Activated naive CD4-positive, alpha-beta T cell treated with anti-CD3 and anti-CD28 coated beads, Interleukin-2, amount 50 U/mL, for 72 hours (primary cell): ENCODE results near the gene NDUFS3. TPM values are rescaled to one million over a fixed set of nuclear protein-coding genes. Genes with fewer than 3 reads are reported as not detected.
A peak's percentile ranks its signal among the peaks of the same experiment; 100 is the strongest.
"Not testable (repeated sequence)": the region's sequence is repeated elsewhere in the genome, so short reads cannot be mapped to it uniquely, and the experiment has no call there.

Experiments used
- ATAC-seq, 2 donors: fragments of 150-1000 bp; cut with Tn5 transposase; 2 replicates each; pipeline ENCODE4 v1.10.0; 2021; ENCODE audit warnings: mild to moderate bottlenecking in 2 of 2, moderate library complexity in 2 of 2
- DNase-seq, 2 donors: peaks; one replicate each; pipeline ENCODE4 v3.0.0; 2021 to 2022; ENCODE audit warnings: low spot score in 2 of 2
- H3K27ac Mint-ChIP-seq, 2 donors: one replicate each; pipeline ENCODE4 v1.8.0; 2022; ENCODE audit warnings: mild to moderate bottlenecking in 2 of 2, mixed read lengths in 2 of 2
- H3K36me3 Mint-ChIP-seq, 2 donors: one replicate each; pipeline ENCODE4 v1.8.0; 2022; ENCODE audit warnings: mixed read lengths in 2 of 2
- H3K9me3 Mint-ChIP-seq, 2 donors: one replicate each; pipeline ENCODE4 v1.8.0; 2022; ENCODE audit warnings: mixed read lengths in 2 of 2
- total RNA-seq, 2 donors: library from RNA; stranded (reverse); gene quantifications; one replicate each; pipeline ENCODE4 v1.2.3, GENCODE V29; 2022

Gene NDUFS3
- 100 to 1,000 TPM; 128 to 158 TPM for total RNA-seq

GRCh38 chr11:47578524-47579494 is at the start of gene NDUFS3, which contains the start of gene KBTBD4:
TSS of gene NDUFS3 (plus strand) at chr11:47579074. CDS start at chr11:47579092, 18 bp downstream.
TSS of gene KBTBD4 (minus strand) at chr11:47578970. CDS start at chr11:47578951, 19 bp downstream.
- Mint-ChIP-seq H3K9me3 (no peaks in the 10 kb centered on the region), H3K27ac (peak within 1 kb of the TSS; percentile 95 to 99), H3K36me3 (peaks cover 27 to 36% of the 10 kb centered on the region in 2 donors)
- DNase-seq (peak; percentile 89 to 94), ATAC-seq (peak; percentile 96 to 97)

- Mint-ChIP-seq H3K27ac (no peak overlapping the region), H3K36me3 (no peaks in the 10 kb centered on the region), H3K9me3 (no peaks in the 10 kb centered on the region)
- ATAC-seq (no peak), DNase-seq (no peak)
Measured at GRCh38 chr11:47529951-47530350, 48.9 kb upstream of the NDUFS3 start.

GRCh38 chr11:47530721-47531120 is 48.2 kb upstream of the NDUFS3 start:
- H3K36me3 Mint-ChIP-seq, DNase-seq, ATAC-seq, H3K9me3 Mint-ChIP-seq: not testable (repeated sequence)
- H3K27ac Mint-ChIP-seq: peak overlapping the region in 1 of 2 donors; percentile 7

GRCh38 chr11:47531666-47532065 is 47.2 kb upstream of the NDUFS3 start:
- H3K36me3 Mint-ChIP-seq: no peaks in the 10 kb centered on the region
- DNase-seq (no peak), ATAC-seq (no peak)
- no peak overlapping the region for H3K27ac Mint-ChIP-seq
- H3K9me3 Mint-ChIP-seq: no peaks in the 10 kb centered on the region

GRCh38 chr11:47532597-47533213 is 46.2 kb upstream of the NDUFS3 start:
- H3K36me3 Mint-ChIP-seq: no peaks in the 10 kb centered on the region
- DNase-seq (no peak), ATAC-seq (no peak)
- no peaks in the 10 kb centered on the region for H3K9me3 Mint-ChIP-seq
- peak overlapping the region; percentile 42 to 77 for H3K27ac Mint-ChIP-seq

GRCh38 chr11:47533690-47534151 is 45.2 kb upstream of the NDUFS3 start:
- no peak overlapping the region for H3K27ac Mint-ChIP-seq
- H3K36me3 Mint-ChIP-seq: peaks cover 2 to 3% of the 10 kb centered on the region in 2 donors
- peaks cover 0 to 3% of the 10 kb centered on the region in 2 donors for H3K9me3 Mint-ChIP-seq
- ATAC-seq (no peak), DNase-seq (no peak)

- no peak for ATAC-seq
- peak overlapping the region in 1 of 2 donors; percentile 55 for H3K27ac Mint-ChIP-seq
Measured at GRCh38 chr11:47534704-47535251, 44.1 kb upstream of the NDUFS3 start.

GRCh38 chr11:47536915-47537314 is 42.0 kb upstream of the NDUFS3 start:
- H3K36me3 Mint-ChIP-seq: peaks cover 5 to 11% of the 10 kb centered on the region in 2 donors
- no peak overlapping the region for H3K27ac Mint-ChIP-seq
- no peak for ATAC-seq
- DNase-seq: no peak
- H3K9me3 Mint-ChIP-seq: peaks cover 0 to 4% of the 10 kb centered on the region in 2 donors

More at GRCh38 chr11:47534704-47535251, 44.1 kb upstream of the NDUFS3 start:
- peaks cover 5 to 8% of the 10 kb centered on the region in 2 donors for H3K36me3 Mint-ChIP-seq
- DNase-seq: no peak
- H3K9me3 Mint-ChIP-seq: peaks cover 0 to 4% of the 10 kb centered on the region in 2 donors

- no peak for DNase-seq
- Mint-ChIP-seq H3K36me3 (peaks cover 5 to 11% of the 10 kb centered on the region in 2 donors), H3K9me3 (peaks cover 0 to 4% of the 10 kb centered on the region in 2 donors), H3K27ac (peak overlapping the region in 1 of 2 donors; percentile 87)
- ATAC-seq: no peak
Measured at GRCh38 chr11:47538741-47539565, 39.9 kb upstream of the NDUFS3 start.

- H3K27ac Mint-ChIP-seq: peak overlapping the region; percentile 88 to 93
- H3K36me3 Mint-ChIP-seq: peaks cover 5 to 11% of the 10 kb centered on the region in 2 donors
Measured at GRCh38 chr11:47539681-47540039, 39.2 kb upstream of the NDUFS3 start.

GRCh38 chr11:47541070-47541469 is 37.8 kb upstream of the NDUFS3 start:
- Mint-ChIP-seq H3K9me3 (peaks cover 0 to 4% of the 10 kb centered on the region in 2 donors), H3K27ac (peak overlapping the region; percentile 93 to 96), H3K36me3 (peaks cover 5 to 11% of the 10 kb centered on the region in 2 donors)
- DNase-seq: no peak
- peak; percentile 38 to 55 for ATAC-seq

More at GRCh38 chr11:47539681-47540039, 39.2 kb upstream of the NDUFS3 start:
- ATAC-seq (no peak), DNase-seq (no peak)
- H3K9me3 Mint-ChIP-seq: peaks cover 0 to 4% of the 10 kb centered on the region in 2 donors

- no peaks in the 10 kb centered on the region for H3K9me3 Mint-ChIP-seq
- no peak for DNase-seq
- peaks cover 0 to 15% of the 10 kb centered on the region in 2 donors for H3K36me3 Mint-ChIP-seq
- no peak overlapping the region for H3K27ac Mint-ChIP-seq
- no peak for ATAC-seq
Measured at GRCh38 chr11:47545298-47545697, 33.6 kb upstream of the NDUFS3 start.

- not testable (repeated sequence) for DNase-seq, H3K9me3 Mint-ChIP-seq, ATAC-seq
- peaks cover 7 to 25% of the 10 kb centered on the region in 2 donors for H3K36me3 Mint-ChIP-seq
- peak overlapping the region in 1 of 2 donors; percentile 36 for H3K27ac Mint-ChIP-seq
Measured at GRCh38 chr11:47546274-47546673, 32.6 kb upstream of the NDUFS3 start.

GRCh38 chr11:47550288-47551047 is 28.4 kb upstream of the NDUFS3 start:
- Mint-ChIP-seq H3K27ac (peak overlapping the region; percentile 66 to 97), H3K36me3 (peaks cover 18 to 36% of the 10 kb centered on the region in 2 donors), H3K9me3 (no peaks in the 10 kb centered on the region)
- ATAC-seq: no peak
- no peak for DNase-seq

GRCh38 chr11:47551086-47551485 is 27.8 kb upstream of the NDUFS3 start:
- DNase-seq (no peak), ATAC-seq (no peak)
- Mint-ChIP-seq H3K36me3 (peaks cover 18 to 36% of the 10 kb centered on the region in 2 donors), H3K27ac (peak overlapping the region; percentile 97 to 100), H3K9me3 (no peaks in the 10 kb centered on the region)
